ENCODE results near the gene KXD1.
"Not testable (repeated sequence)": the region's sequence is repeated elsewhere in the genome, so short reads cannot be mapped to it uniquely, and the experiment has no call there.

KXD1 gene

GRCh38 chr19:18557411-18558201 is at the start of gene KXD1:
KXD1 (plus strand) TSS chr19:18557870; CDS start chr19:18562057, 4,187 bp downstream.
- DNase-seq (ENCODE audit: low read depth), result peak; percentile 97

GRCh38 chr19:18508585-18508984 is 49.1 kb upstream of the KXD1 start:
- no peak for DNase-seq (ENCODE audit: low read depth)

GRCh38 chr19:18510216-18510615 is 47.5 kb upstream of the KXD1 start:
- DNase-seq (ENCODE audit: low read depth), result no peak

GRCh38 chr19:18513868-18514267 is 43.8 kb upstream of the KXD1 start:
- no peak for DNase-seq (ENCODE audit: low read depth)

GRCh38 chr19:18514800-18515682 is 42.6 kb upstream of the KXD1 start:
- no peak for DNase-seq (ENCODE audit: low read depth)

GRCh38 chr19:18515959-18516358 is 41.7 kb upstream of the KXD1 start:
- DNase-seq (ENCODE audit: low read depth), result no peak

GRCh38 chr19:18517606-18518005 is 40.1 kb upstream of the KXD1 start:
- no peak for DNase-seq (ENCODE audit: low read depth)

- DNase-seq (ENCODE audit: low read depth), result no peak
Measured at GRCh38 chr19:18518639-18519038, 39.0 kb upstream of the KXD1 start.

- peak; percentile 68 for DNase-seq (ENCODE audit: low read depth)
Measured at GRCh38 chr19:18519962-18520847, 37.5 kb upstream of the KXD1 start.

GRCh38 chr19:18520848-18521691 is 36.6 kb upstream of the KXD1 start:
- DNase-seq (ENCODE audit: low read depth), result no peak

GRCh38 chr19:18521692-18522123 is 36.0 kb upstream of the KXD1 start, which contains the start of gene ELL:
ELL (minus strand) TSS chr19:18522070; CDS start chr19:18522055, 15 bp downstream.
- DNase-seq (ENCODE audit: low read depth), result no peak

- peak; percentile 99 for DNase-seq (ENCODE audit: low read depth)
Measured at GRCh38 chr19:18522124-18522861, 35.4 kb upstream of the KXD1 start.

GRCh38 chr19:18522862-18523440 is 34.7 kb upstream of the KXD1 start:
- DNase-seq (ENCODE audit: low read depth), result not testable (repeated sequence)

- no peak for DNase-seq (ENCODE audit: low read depth)
Measured at GRCh38 chr19:18523841-18524240, 33.8 kb upstream of the KXD1 start.

- DNase-seq (ENCODE audit: low read depth), result no peak
Measured at GRCh38 chr19:18526316-18526715, 31.4 kb upstream of the KXD1 start.

- no peak for DNase-seq (ENCODE audit: low read depth)
Measured at GRCh38 chr19:18529782-18530181, 27.9 kb upstream of the KXD1 start.

GRCh38 chr19:18531485-18531884 is 26.2 kb upstream of the KXD1 start:
- DNase-seq (ENCODE audit: low read depth), result no peak

- DNase-seq (ENCODE audit: low read depth), result no peak
Measured at GRCh38 chr19:18532168-18532890, 25.3 kb upstream of the KXD1 start.

- DNase-seq (ENCODE audit: low read depth), result no peak
Measured at GRCh38 chr19:18533058-18533457, 24.6 kb upstream of the KXD1 start.
